ENCODE measurements around the gene PXMP2. TPM values are rescaled to one million over a fixed set of nuclear protein-coding genes. Genes with fewer than 3 reads are reported as not detected.
"Not testable (repeated sequence)": the region's sequence is repeated elsewhere in the genome, so short reads cannot be mapped to it uniquely, and the experiment has no call there.

Gene PXMP2
- total and polyA plus RNA-seq, 4 donors, result 43.8 to 259 (median 135) TPM

GRCh38 chr12:132747395-132747794, 60.0 kb downstream of the PXMP2 start:
- 96% methylated on average over 11 of the region's 11 CpGs for WGBS
- no peaks in the 10 kb centered on the region for H3K4me1 ChIP-seq (ENCODE audit: control insufficient read depth in 4 of 4, insufficient read depth in 4 of 4, low read length in 3 of 4)

GRCh38 chr12:132747896-132748295, 60.5 kb downstream of the PXMP2 start:
- H3K27me3 ChIP-seq (ENCODE audit: control insufficient read depth in 4 of 4, insufficient read depth in 4 of 4, low read length in 3 of 4), result no peaks in the 10 kb centered on the region
- no peaks in the 10 kb centered on the region for H3K4me1 ChIP-seq (ENCODE audit: control insufficient read depth in 4 of 4, insufficient read depth in 4 of 4, low read length in 3 of 4)
- no peak overlapping the region for H3K9ac ChIP-seq (ENCODE audit: low read depth in 1 of 2, low read length in 2 of 2)
- H3K27ac ChIP-seq (ENCODE audit: low read depth in 1 of 2, low read length in 2 of 2), result no peak overlapping the region
- peaks cover 25 to 78% (median 50%) of the 10 kb centered on the region in 4 donors for H3K36me3 ChIP-seq (ENCODE audit: control insufficient read depth in 4 of 4, insufficient read depth in 3 of 4, low read depth in 1 of 4, low read length in 3 of 4)
- H3K9me3 ChIP-seq (ENCODE audit: control insufficient read depth in 4 of 4, low read length in 3 of 4), result no peaks in the 10 kb centered on the region
- H3K4me3 ChIP-seq (ENCODE audit: low read depth in 1 of 3, low read length in 3 of 3), result no peak overlapping the region
- TF ChIP-seq HNF4G (IDR thresholded peaks at IDR 0.05) (no peak), YY1 (IDR thresholded peaks at IDR 0.05) (no peak), TAF1 (conservative IDR thresholded peaks at IDR 0.05) (no peak), HNF4A (conservative IDR thresholded peaks at IDR 0.05) (no peak), EGR1 (IDR thresholded peaks at IDR 0.05; ENCODE audit: low read depth in 2 of 2) (no peak), REST (IDR thresholded peaks at IDR 0.05) (no peak), RAD21 (IDR thresholded peaks at IDR 0.05) (no peak)
- DNase-seq (ENCODE audit: low spot score), result no peak
- 97% methylated on average over 22 of the region's 22 CpGs for WGBS

More at GRCh38 chr12:132747395-132747794, 60.0 kb downstream of the PXMP2 start:
- Histone ChIP-seq H3K9me3 (ENCODE audit: control insufficient read depth in 4 of 4, low read length in 3 of 4) (no peaks in the 10 kb centered on the region), H3K27ac (ENCODE audit: low read depth in 1 of 2, low read length in 2 of 2) (no peak overlapping the region), H3K4me3 (ENCODE audit: low read depth in 1 of 3, low read length in 3 of 3) (no peak overlapping the region), H3K36me3 (ENCODE audit: control insufficient read depth in 4 of 4, insufficient read depth in 3 of 4, low read depth in 1 of 4, low read length in 3 of 4) (peaks cover 25 to 82% (median 53%) of the 10 kb centered on the region in 4 donors), H3K9ac (ENCODE audit: low read depth in 1 of 2, low read length in 2 of 2) (no peak overlapping the region), H3K27me3 (ENCODE audit: control insufficient read depth in 4 of 4, insufficient read depth in 4 of 4, low read length in 3 of 4) (no peaks in the 10 kb centered on the region)
- no peak for DNase-seq (ENCODE audit: low spot score)
- TF ChIP-seq ATF3 (IDR thresholded peaks at IDR 0.05) (no peak), HNF4A (conservative IDR thresholded peaks at IDR 0.05) (no peak)

- no peak for DNase-seq (ENCODE audit: low spot score)
- WGBS, result 87% methylated on average over 10 of the region's 10 CpGs
Measured at GRCh38 chr12:132748319-132748718, 60.9 kb downstream of the PXMP2 start.

GRCh38 chr12:132753670-132754069, 66.3 kb downstream of the PXMP2 start:
- WGBS, result 96% methylated on average over 7 of the region's 7 CpGs
- H3K9ac ChIP-seq (ENCODE audit: low read depth in 1 of 2, low read length in 2 of 2); H3K27me3 ChIP-seq (ENCODE audit: control insufficient read depth in 4 of 4, insufficient read depth in 4 of 4, low read length in 3 of 4); H3K27ac ChIP-seq (ENCODE audit: low read depth in 1 of 2, low read length in 2 of 2); H3K9me3 ChIP-seq (ENCODE audit: control insufficient read depth in 4 of 4, low read length in 3 of 4); DNase-seq (ENCODE audit: low spot score); H3K4me1 ChIP-seq (ENCODE audit: control insufficient read depth in 4 of 4, insufficient read depth in 4 of 4, low read length in 3 of 4); H3K4me3 ChIP-seq (ENCODE audit: low read depth in 1 of 3, low read length in 3 of 3): not testable (repeated sequence)
- peaks cover 13 to 44% (median 24%) of the 10 kb centered on the region in 4 donors for H3K36me3 ChIP-seq (ENCODE audit: control insufficient read depth in 4 of 4, insufficient read depth in 3 of 4, low read depth in 1 of 4, low read length in 3 of 4)

More at GRCh38 chr12:132748319-132748718, 60.9 kb downstream of the PXMP2 start:
- Histone ChIP-seq H3K9me3 (ENCODE audit: control insufficient read depth in 4 of 4, low read length in 3 of 4) (no peaks in the 10 kb centered on the region), H3K27ac (ENCODE audit: low read depth in 1 of 2, low read length in 2 of 2) (no peak overlapping the region), H3K4me1 (ENCODE audit: control insufficient read depth in 4 of 4, insufficient read depth in 4 of 4, low read length in 3 of 4) (no peaks in the 10 kb centered on the region), H3K27me3 (ENCODE audit: control insufficient read depth in 4 of 4, insufficient read depth in 4 of 4, low read length in 3 of 4) (no peaks in the 10 kb centered on the region), H3K9ac (ENCODE audit: low read depth in 1 of 2, low read length in 2 of 2) (no peak overlapping the region), H3K36me3 (ENCODE audit: control insufficient read depth in 4 of 4, insufficient read depth in 3 of 4, low read depth in 1 of 4, low read length in 3 of 4) (peaks cover 25 to 79% (median 52%) of the 10 kb centered on the region in 4 donors), H3K4me3 (ENCODE audit: low read depth in 1 of 3, low read length in 3 of 3) (no peak overlapping the region)
- TF ChIP-seq RXRA (IDR thresholded peaks at IDR 0.05) (no peak), ATF3 (IDR thresholded peaks at IDR 0.05) (no peak), TAF1 (conservative IDR thresholded peaks at IDR 0.05) (no peak), REST (IDR thresholded peaks at IDR 0.05) (no peak), GABPA (IDR thresholded peaks at IDR 0.05 in 1 of 2, conservative IDR thresholded peaks at IDR 0.05 in 1 of 2) (no peak), FOXA2 (IDR thresholded peaks at IDR 0.05) (no peak), EGR1 (IDR thresholded peaks at IDR 0.05; ENCODE audit: low read depth in 2 of 2) (no peak), FOXA1 (IDR thresholded peaks at IDR 0.05) (no peak), JUND (IDR thresholded peaks at IDR 0.05) (no peak), RAD21 (IDR thresholded peaks at IDR 0.05) (no peak)

Measured in liver (tissue), 9 donors.